ENCODE data around the gene CYP24A1. TPM values are rescaled to one million over a fixed set of nuclear protein-coding genes. Genes with fewer than 3 reads are reported as not detected.

Gene CYP24A1
- total and polyA plus RNA-seq, 8 donors: 0.64 to 3.4 TPM; not detected in 6

- Histone ChIP-seq H3K36me3 (no peaks in the 10 kb centered on the region), H3K4me1 (no peaks in the 10 kb centered on the region), H3K4me3 (no peak overlapping the region), H3K27me3 (peaks cover 0 to 9% of the 10 kb centered on the region in 2 donors), H3K9me3 (no peaks in the 10 kb centered on the region), H3K27ac (no peak overlapping the region)
- ATAC-seq: no peak
- intact Hi-C loops (cut with DNase I): no loop called here
- DNase-seq: no peak
- TF ChIP-seq CTCF (IDR thresholded peaks at IDR 0.05): no peak
These were observed 24.6 kb downstream of the CYP24A1 start for GRCh38 chr20:54148947-54149764.

- H3K36me3 ChIP-seq: no peaks in the 10 kb centered on the region
- no peak overlapping the region for H3K4me3 ChIP-seq
- no peaks in the 10 kb centered on the region for H3K4me1 ChIP-seq
- intact Hi-C loops (cut with DNase I): no loop called here
- DNase-seq (no peak), ATAC-seq (no peak)
- no peak overlapping the region for H3K27ac ChIP-seq
- TF ChIP-seq CTCF (IDR thresholded peaks at IDR 0.05): no peak
- H3K27me3 ChIP-seq: peaks cover 0 to 9% of the 10 kb centered on the region in 2 donors
- no peaks in the 10 kb centered on the region for H3K9me3 ChIP-seq
These were observed 27.1 kb downstream of the CYP24A1 start for GRCh38 chr20:54146672-54147071.

DNA sequence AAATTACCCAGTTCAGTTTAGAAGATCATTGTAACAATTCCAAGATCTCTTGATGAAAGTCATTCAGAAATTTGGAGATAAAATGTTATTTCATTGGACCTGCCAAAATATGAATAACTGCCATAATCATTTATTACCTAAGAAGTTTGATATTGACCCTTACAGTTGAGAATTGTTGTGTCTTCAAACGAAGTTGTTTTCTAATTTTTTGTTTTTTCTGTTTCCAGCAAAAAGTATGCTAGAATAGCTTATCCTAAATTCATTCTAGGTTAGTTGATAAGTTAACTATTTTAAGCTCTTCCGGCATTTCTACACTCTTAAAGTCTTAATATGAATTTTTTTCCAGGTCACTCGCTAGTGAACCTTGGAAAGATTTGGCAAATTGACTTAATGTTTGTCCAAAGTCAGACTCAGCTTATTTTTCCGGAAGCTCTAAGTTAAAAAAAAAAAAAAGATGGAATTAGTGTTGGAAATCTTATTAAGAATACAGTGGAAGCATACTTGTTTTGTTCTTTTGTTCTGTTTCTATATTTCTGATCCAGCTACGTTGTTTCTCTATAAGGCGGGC is 28.9 kb downstream of the CYP24A1 start:
- intact Hi-C loops (cut with DNase I): no loop called here
- Histone ChIP-seq H3K27me3 (peaks cover 0 to 9% of the 10 kb centered on the region in 2 donors), H3K36me3 (no peaks in the 10 kb centered on the region), H3K9me3 (no peaks in the 10 kb centered on the region), H3K27ac (no peak overlapping the region), H3K4me3 (no peak overlapping the region), H3K4me1 (no peaks in the 10 kb centered on the region)
- TF ChIP-seq CTCF (IDR thresholded peaks at IDR 0.05): no peak
- DNase-seq (no peak), ATAC-seq (no peak)

DNA sequence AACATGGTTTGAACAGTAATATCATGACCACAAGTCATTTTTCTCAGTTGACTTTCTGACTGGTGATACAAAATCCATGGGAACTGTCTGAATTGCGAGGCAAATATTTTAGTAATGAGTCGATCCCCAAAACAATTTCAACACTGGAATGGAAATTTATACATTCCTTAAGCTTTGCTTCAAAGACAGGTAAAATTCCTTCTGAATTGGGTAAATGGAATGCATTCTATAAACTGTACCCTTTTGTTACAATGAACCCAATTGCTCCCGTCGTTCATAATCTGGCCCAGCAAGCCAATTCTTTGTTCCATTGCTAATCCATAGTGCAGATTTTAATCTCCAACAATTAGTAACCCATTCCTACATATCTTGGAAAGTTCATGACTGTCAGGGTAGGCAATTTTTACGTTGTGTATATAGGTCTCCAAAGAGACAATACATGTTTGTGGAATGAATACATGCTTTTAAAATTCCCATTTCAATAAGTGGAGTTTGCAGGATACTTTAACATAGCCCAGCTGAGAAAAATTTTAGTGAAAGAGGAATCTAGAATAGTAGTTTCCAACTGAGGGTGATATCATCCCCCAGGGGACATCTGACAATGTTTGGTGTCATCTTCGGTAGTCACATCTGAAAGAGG is 32.7 kb downstream of the CYP24A1 start:
- peaks cover 0 to 9% of the 10 kb centered on the region in 2 donors for H3K27me3 ChIP-seq
- DNase-seq (no peak), ATAC-seq (no peak)
- no peaks in the 10 kb centered on the region for H3K4me1 ChIP-seq
- no peaks in the 10 kb centered on the region for H3K9me3 ChIP-seq
- no peak for TF ChIP-seq CTCF (IDR thresholded peaks at IDR 0.05)
- H3K27ac ChIP-seq: no peak overlapping the region
- no peaks in the 10 kb centered on the region for H3K36me3 ChIP-seq
- no peak overlapping the region for H3K4me3 ChIP-seq
- intact Hi-C loops (cut with DNase I): no loop called here

GRCh38 chr20:54140486-54140885 is 33.3 kb downstream of the CYP24A1 start:
- no peak for ATAC-seq
- intact Hi-C loops (cut with DNase I): no loop called here
- Histone ChIP-seq H3K27ac (no peak overlapping the region), H3K4me1 (no peaks in the 10 kb centered on the region), H3K27me3 (peaks cover 0 to 9% of the 10 kb centered on the region in 2 donors), H3K9me3 (no peaks in the 10 kb centered on the region), H3K4me3 (no peak overlapping the region), H3K36me3 (no peaks in the 10 kb centered on the region)
- no peak for DNase-seq
- TF ChIP-seq CTCF (IDR thresholded peaks at IDR 0.05): no peak
